MM.1S (cell line): ENCODE results near the gene PPBP.

ENCODE experiments used
- DNase-seq: peaks from one replicate; pipeline ENCODE4 v3.0.0-alpha.2; 2015
- H2AFZ ChIP-seq: fragments of 300-600 bp; sonication (generic); 2 replicates; pipeline ENCODE4 v1.6.0; 2016; ENCODE audit warnings: antibody characterized with exemption, low read length
- H3F3A ChIP-seq: fragments of 300-600 bp; sonication (generic); 2 replicates; pipeline ENCODE4 v1.6.1; 2016; ENCODE audit warnings: mild to moderate bottlenecking, antibody characterized with exemption, low read length, moderate library complexity, mixed read lengths; ENCODE audit not compliant: insufficient read depth
- H3K27ac ChIP-seq: fragments of 300-600 bp; sonication (generic); 2 replicates; pipeline ENCODE4 v1.5.1; 2016; ENCODE audit warnings: mild to moderate bottlenecking, low read length
- H3K27me3 ChIP-seq: fragments of 300-600 bp; sonication (generic); replicated peaks from 2 replicates; pipeline ENCODE4 v1.6.0; 2016; ENCODE audit warnings: low read length; ENCODE audit not compliant: insufficient read depth
- H3K36me3 ChIP-seq: fragments of 300-600 bp; sonication (generic); replicated peaks from 2 replicates; pipeline ENCODE4 v1.6.1; 2016; ENCODE audit warnings: mild to moderate bottlenecking, low read length, mixed read lengths; ENCODE audit not compliant: insufficient read depth
- H3K4me1 ChIP-seq: fragments of 300-600 bp; sonication (generic); 2 replicates; pipeline ENCODE4 v1.6.1; 2016; ENCODE audit warnings: low read length, mixed read lengths
- H3K4me2 ChIP-seq: fragments of 300-600 bp; sonication (generic); 2 replicates; pipeline ENCODE4 v1.6.0; 2016; ENCODE audit warnings: low read depth, low read length
- H3K4me3 ChIP-seq: fragments of 300-600 bp; sonication (generic); 2 replicates; pipeline ENCODE4 v1.5.1; 2016; ENCODE audit warnings: low read length, mixed read lengths
- H3K79me2 ChIP-seq: fragments of 300-600 bp; sonication (generic); 2 replicates; pipeline ENCODE4 v1.6.1; 2016; ENCODE audit warnings: mixed run types, low read length, mixed read lengths
- H3K9ac ChIP-seq: fragments of 300-600 bp; sonication (generic); 2 replicates; pipeline ENCODE4 v1.6.1; 2016; ENCODE audit warnings: low read length, mixed read lengths
- H3K9me2 ChIP-seq: fragments of 300-600 bp; sonication (generic); replicated peaks from 2 replicates; pipeline ENCODE4 v1.6.1; 2016; ENCODE audit warnings: mild to moderate bottlenecking, low read length, mixed read lengths; ENCODE audit not compliant: insufficient read depth
- H3K9me3 ChIP-seq: fragments of 300-600 bp; sonication (generic); replicated peaks from 2 replicates; pipeline ENCODE4 v1.6.1; 2016; ENCODE audit warnings: mild to moderate bottlenecking, low read length, mixed read lengths; ENCODE audit not compliant: insufficient read depth
- H4K20me1 ChIP-seq: fragments of 300-600 bp; sonication (generic); 2 replicates; pipeline ENCODE4 v1.6.1; 2016; ENCODE audit warnings: mild to moderate bottlenecking, low read length, moderate library complexity, mixed read lengths; ENCODE audit not compliant: insufficient read depth
- EZH2 ChIP-seq: fragments of 300-600 bp; sonication (generic); optimal IDR thresholded peaks from 2 replicates; pipeline ENCODE3; 2017; ENCODE audit warnings: low read depth, mild to moderate bottlenecking, antibody characterized with exemption, low read length, mixed read lengths
- EZH2phosphoT487 ChIP-seq: fragments of 300-600 bp; sonication (generic); IDR thresholded peaks from 2 replicates; pipeline ENCODE4 v1.6.1; 2018; ENCODE audit warnings: antibody characterized with exemption, low read length
- TF ChIP-seq, protein P1 (sequence below): fragments of 300-600 bp; sonication (generic); IDR thresholded peaks from 2 replicates; pipeline ENCODE4 v1.5.1; 2016; ENCODE audit warnings: antibody characterized with exemption, low read length, mixed read lengths

Gene PPBP

GRCh38 chr4:73990988-73991741 lies 3.2 kb upstream of the PPBP start:
- Histone ChIP-seq H3K36me3 (no peaks in the 10 kb centered on the region), H3K4me3 (no peak overlapping the region), H3K4me2 (no peak overlapping the region), H3K27me3 (no peaks in the 10 kb centered on the region), H3K79me2 (no peaks in the 10 kb centered on the region), H3K9ac (no peak overlapping the region), H3K4me1 (no peaks in the 10 kb centered on the region), H4K20me1 (no peaks in the 10 kb centered on the region), H3K9me3 (no peaks in the 10 kb centered on the region), H3F3A (no peaks in the 10 kb centered on the region), H2AFZ (no peak overlapping the region), H3K27ac (no peak overlapping the region), H3K9me2 (no peaks in the 10 kb centered on the region)
- DNase-seq = no peak
- TF ChIP-seq, protein P1, sequence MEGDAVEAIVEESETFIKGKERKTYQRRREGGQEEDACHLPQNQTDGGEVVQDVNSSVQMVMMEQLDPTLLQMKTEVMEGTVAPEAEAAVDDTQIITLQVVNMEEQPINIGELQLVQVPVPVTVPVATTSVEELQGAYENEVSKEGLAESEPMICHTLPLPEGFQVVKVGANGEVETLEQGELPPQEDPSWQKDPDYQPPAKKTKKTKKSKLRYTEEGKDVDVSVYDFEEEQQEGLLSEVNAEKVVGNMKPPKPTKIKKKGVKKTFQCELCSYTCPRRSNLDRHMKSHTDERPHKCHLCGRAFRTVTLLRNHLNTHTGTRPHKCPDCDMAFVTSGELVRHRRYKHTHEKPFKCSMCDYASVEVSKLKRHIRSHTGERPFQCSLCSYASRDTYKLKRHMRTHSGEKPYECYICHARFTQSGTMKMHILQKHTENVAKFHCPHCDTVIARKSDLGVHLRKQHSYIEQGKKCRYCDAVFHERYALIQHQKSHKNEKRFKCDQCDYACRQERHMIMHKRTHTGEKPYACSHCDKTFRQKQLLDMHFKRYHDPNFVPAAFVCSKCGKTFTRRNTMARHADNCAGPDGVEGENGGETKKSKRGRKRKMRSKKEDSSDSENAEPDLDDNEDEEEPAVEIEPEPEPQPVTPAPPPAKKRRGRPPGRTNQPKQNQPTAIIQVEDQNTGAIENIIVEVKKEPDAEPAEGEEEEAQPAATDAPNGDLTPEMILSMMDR = no peak
- no peak for TF ChIP-seq EZH2
- TF ChIP-seq EZH2phosphoT487 = no peak

- no peak for DNase-seq
- Histone ChIP-seq H3K27me3 (no peaks in the 10 kb centered on the region), H3K4me2 (no peak overlapping the region), H3K9me2 (no peaks in the 10 kb centered on the region), H3K36me3 (no peaks in the 10 kb centered on the region), H3K4me1 (no peaks in the 10 kb centered on the region), H3K27ac (no peak overlapping the region), H3F3A (no peaks in the 10 kb centered on the region), H3K9ac (no peak overlapping the region), H3K4me3 (no peak overlapping the region), H3K9me3 (no peaks in the 10 kb centered on the region), H2AFZ (no peak overlapping the region), H3K79me2 (no peaks in the 10 kb centered on the region), H4K20me1 (no peaks in the 10 kb centered on the region)
- TF ChIP-seq, protein P1 = no peak
- TF ChIP-seq EZH2phosphoT487 (no peak), EZH2 (no peak)
Measured at GRCh38 chr4:73989928-73990327, 1.9 kb upstream of the PPBP start.

DNA sequence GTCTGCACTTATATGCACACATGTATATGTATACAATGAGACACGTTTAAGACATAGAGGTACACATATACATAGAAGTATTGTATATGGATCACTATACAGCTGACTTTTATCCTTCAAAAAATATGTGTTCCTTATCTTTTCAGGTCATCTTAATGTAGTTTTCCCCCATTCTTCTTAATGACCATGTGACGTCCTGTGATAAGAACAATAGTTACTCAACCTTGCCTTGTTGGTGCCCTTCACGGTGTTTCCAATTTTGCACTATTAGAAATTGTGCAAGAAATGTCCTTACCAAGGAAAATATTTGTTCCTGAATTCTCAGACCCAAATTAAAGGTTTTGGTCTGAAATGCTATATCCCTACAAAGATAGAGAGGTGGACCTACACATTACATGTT lies 1.0 kb upstream of the PPBP start:
- Histone ChIP-seq H3K4me1 (no peaks in the 10 kb centered on the region), H3K4me2 (no peak overlapping the region), H3K9me2 (no peaks in the 10 kb centered on the region), H3K9ac (no peak overlapping the region), H3K9me3 (no peaks in the 10 kb centered on the region), H2AFZ (no peak overlapping the region), H3F3A (no peaks in the 10 kb centered on the region), H3K27ac (no peak overlapping the region), H3K27me3 (no peaks in the 10 kb centered on the region), H3K79me2 (no peaks in the 10 kb centered on the region), H3K4me3 (no peak overlapping the region), H3K36me3 (no peaks in the 10 kb centered on the region), H4K20me1 (no peaks in the 10 kb centered on the region)
- DNase-seq = no peak
- no peak for TF ChIP-seq EZH2phosphoT487
- TF ChIP-seq, protein P1 = no peak
